GM12878 (cell line): ENCODE measurements around the gene CMTR2.

ENCODE experiments used
- BCL11A ChIP-seq: IDR thresholded peaks from 2 replicates; pipeline ENCODE4 v1.6.1; 2011; ENCODE audit warnings: low read depth, low read length
- CBFB ChIP-seq: IDR thresholded peaks from 2 replicates; pipeline ENCODE4 v1.6.1; 2016; ENCODE audit warnings: antibody characterized with exemption, low read depth
- CEBPB ChIP-seq, 2 experiments: fragments of 150-350 bp in 1 of 2; IDR thresholded peaks; 2 replicates each; pipeline ENCODE4 v1.6.1; 2012 to 2014; ENCODE audit warnings: low read depth in 2 of 2, low read length in 2 of 2, borderline replicate concordance in 1 of 2, inconsistent platforms in 1 of 2
- CTCF ChIP-seq, 3 experiments: IDR thresholded peaks in 2 of 3; conservative IDR thresholded peaks in 1 of 3; 2 replicates each; pipeline ENCODE4 v1.5.1; 2011; ENCODE audit warnings: low read depth in 3 of 3, low read length in 3 of 3, mild to moderate bottlenecking in 3 of 3, control low read depth in 2 of 3, moderate library complexity in 2 of 3, inconsistent platforms in 1 of 3, mixed read lengths in 1 of 3; ENCODE audit not compliant: control insufficient read depth in 2 of 3, insufficient read depth in 1 of 3; ENCODE audit errors: extremely low read depth in 1 of 3
- POLR2A ChIP-seq: IDR thresholded peaks from 2 replicates; pipeline ENCODE4 v1.6.1; 2011; ENCODE audit warnings: low read depth, mild to moderate bottlenecking, low read length
- POU2F2 ChIP-seq: IDR thresholded peaks from 3 replicates; pipeline ENCODE4 v1.6.1; 2011; ENCODE audit warnings: low read depth, mild to moderate bottlenecking, low read length, borderline replicate concordance
- REST ChIP-seq: IDR thresholded peaks from 2 replicates; pipeline ENCODE4 v1.6.1; 2012; ENCODE audit warnings: mild to moderate bottlenecking, low read depth, low read length

GRCh38 chr16:71338632-71339031 is 49.4 kb upstream of the CMTR2 start:
- TF ChIP-seq POLR2A (no peak), CBFB (no peak), BCL11A (no peak), POU2F2 (no peak), CTCF (IDR thresholded peaks at IDR 0.05 in 2 of 3, conservative IDR thresholded peaks at IDR 0.05 in 1 of 3; ENCODE audit: control insufficient read depth in 2 of 3, extremely low read depth in 1 of 3, insufficient read depth in 1 of 3, low read depth in 3 of 3, low read length in 3 of 3) (no peak), REST (no peak), CEBPB (IDR thresholded peaks at IDR 0.05; ENCODE audit: borderline replicate concordance in 1 of 2, low read depth in 2 of 2, low read length in 2 of 2) (no peak)
